Measurements from ENCODE around the gene ZDHHC4. TPM values are rescaled to one million over a fixed set of nuclear protein-coding genes. Genes with fewer than 3 reads are reported as not detected.

Gene ZDHHC4
- polyA plus RNA-seq, 1 of the 3 experiments (the other 2 are of a cell fraction): 169 TPM

DNA sequence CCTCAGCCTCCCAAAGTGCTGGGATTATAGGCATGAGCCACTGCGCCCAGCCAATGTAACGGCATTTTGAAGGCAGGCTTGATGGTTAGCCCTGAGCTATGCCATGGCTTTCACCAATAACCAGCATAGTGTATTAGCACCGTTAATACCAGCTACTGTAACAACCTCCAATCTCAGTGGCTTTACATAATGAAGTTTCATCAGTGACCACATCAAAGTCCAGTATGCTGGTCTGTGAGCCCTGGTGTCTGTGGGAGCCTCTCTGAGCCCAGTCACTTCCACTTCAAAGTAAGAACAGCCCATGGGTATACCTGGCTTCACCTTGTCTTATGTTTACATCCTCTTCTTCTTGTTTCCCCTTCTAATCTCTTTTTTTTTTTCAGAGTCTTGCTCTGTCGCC lies 11.6 kb upstream of the ZDHHC4 start:
- TF ChIP-seq EP300 (IDR thresholded peaks at IDR 0.05; ENCODE audit: borderline replicate concordance in 1 of 2, low read depth in 1 of 2, low read length in 1 of 2) (no peak), FOSL2 (IDR thresholded peaks at IDR 0.05; ENCODE audit: borderline replicate concordance, low read depth) (no peak), RXRA (IDR thresholded peaks at IDR 0.05; ENCODE audit: borderline replicate concordance, low read depth) (no peak), NRF1 (IDR thresholded peaks at IDR 0.05; ENCODE audit: low read depth, low read length) (no peak), YY1 (IDR thresholded peaks at IDR 0.05; ENCODE audit: low read depth) (no peak), MEF2A (IDR thresholded peaks at IDR 0.05; ENCODE audit: borderline replicate concordance, low read depth) (no peak), RAD21 (IDR thresholded peaks at IDR 0.05; ENCODE audit: low read length) (no peak), SMC3 (IDR thresholded peaks at IDR 0.05; ENCODE audit: low read depth, low read length) (no peak), FOXJ3 (CRISPR knock-in tag; IDR thresholded peaks at IDR 0.05) (no peak), EZH2phosphoT487 (IDR thresholded peaks at IDR 0.05; ENCODE audit: borderline replicate concordance, low read depth) (no peak), POLR2AphosphoS5 (IDR thresholded peaks at IDR 0.05; ENCODE audit: low read depth, low read length) (no peak), RCOR1 (IDR thresholded peaks at IDR 0.05; ENCODE audit: low read length) (no peak), MXI1 (IDR thresholded peaks at IDR 0.05; ENCODE audit: low read depth, low read length) (no peak), TAF1 (IDR thresholded peaks at IDR 0.05; ENCODE audit: borderline replicate concordance, low read depth, low read length) (no peak)
- TF ChIP-seq, protein P1, sequence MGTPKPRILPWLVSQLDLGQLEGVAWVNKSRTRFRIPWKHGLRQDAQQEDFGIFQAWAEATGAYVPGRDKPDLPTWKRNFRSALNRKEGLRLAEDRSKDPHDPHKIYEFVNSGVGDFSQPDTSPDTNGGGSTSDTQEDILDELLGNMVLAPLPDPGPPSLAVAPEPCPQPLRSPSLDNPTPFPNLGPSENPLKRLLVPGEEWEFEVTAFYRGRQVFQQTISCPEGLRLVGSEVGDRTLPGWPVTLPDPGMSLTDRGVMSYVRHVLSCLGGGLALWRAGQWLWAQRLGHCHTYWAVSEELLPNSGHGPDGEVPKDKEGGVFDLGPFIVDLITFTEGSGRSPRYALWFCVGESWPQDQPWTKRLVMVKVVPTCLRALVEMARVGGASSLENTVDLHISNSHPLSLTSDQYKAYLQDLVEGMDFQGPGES (IDR thresholded peaks at IDR 0.05; ENCODE audit: low read depth, low read length): no peak
- TF ChIP-seq, protein P2, sequence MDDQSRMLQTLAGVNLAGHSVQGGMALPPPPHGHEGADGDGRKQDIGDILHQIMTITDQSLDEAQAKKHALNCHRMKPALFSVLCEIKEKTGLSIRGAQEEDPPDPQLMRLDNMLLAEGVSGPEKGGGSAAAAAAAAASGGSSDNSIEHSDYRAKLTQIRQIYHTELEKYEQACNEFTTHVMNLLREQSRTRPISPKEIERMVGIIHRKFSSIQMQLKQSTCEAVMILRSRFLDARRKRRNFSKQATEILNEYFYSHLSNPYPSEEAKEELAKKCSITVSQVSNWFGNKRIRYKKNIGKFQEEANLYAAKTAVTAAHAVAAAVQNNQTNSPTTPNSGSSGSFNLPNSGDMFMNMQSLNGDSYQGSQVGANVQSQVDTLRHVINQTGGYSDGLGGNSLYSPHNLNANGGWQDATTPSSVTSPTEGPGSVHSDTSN (IDR thresholded peaks at IDR 0.05): no peak
- TF ChIP-seq, protein P3, sequence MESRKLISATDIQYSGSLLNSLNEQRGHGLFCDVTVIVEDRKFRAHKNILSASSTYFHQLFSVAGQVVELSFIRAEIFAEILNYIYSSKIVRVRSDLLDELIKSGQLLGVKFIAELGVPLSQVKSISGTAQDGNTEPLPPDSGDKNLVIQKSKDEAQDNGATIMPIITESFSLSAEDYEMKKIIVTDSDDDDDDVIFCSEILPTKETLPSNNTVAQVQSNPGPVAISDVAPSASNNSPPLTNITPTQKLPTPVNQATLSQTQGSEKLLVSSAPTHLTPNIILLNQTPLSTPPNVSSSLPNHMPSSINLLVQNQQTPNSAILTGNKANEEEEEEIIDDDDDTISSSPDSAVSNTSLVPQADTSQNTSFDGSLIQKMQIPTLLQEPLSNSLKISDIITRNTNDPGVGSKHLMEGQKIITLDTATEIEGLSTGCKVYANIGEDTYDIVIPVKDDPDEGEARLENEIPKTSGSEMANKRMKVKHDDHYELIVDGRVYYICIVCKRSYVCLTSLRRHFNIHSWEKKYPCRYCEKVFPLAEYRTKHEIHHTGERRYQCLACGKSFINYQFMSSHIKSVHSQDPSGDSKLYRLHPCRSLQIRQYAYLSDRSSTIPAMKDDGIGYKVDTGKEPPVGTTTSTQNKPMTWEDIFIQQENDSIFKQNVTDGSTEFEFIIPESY (IDR thresholded peaks at IDR 0.05; ENCODE audit: borderline replicate concordance, low read depth): no peak
- TF ChIP-seq, protein P4, sequence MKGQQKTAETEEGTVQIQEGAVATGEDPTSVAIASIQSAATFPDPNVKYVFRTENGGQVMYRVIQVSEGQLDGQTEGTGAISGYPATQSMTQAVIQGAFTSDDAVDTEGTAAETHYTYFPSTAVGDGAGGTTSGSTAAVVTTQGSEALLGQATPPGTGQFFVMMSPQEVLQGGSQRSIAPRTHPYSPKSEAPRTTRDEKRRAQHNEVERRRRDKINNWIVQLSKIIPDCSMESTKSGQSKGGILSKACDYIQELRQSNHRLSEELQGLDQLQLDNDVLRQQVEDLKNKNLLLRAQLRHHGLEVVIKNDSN (IDR thresholded peaks at IDR 0.05; ENCODE audit: borderline replicate concordance, low read depth): no peak
- TF ChIP-seq, protein P5, sequence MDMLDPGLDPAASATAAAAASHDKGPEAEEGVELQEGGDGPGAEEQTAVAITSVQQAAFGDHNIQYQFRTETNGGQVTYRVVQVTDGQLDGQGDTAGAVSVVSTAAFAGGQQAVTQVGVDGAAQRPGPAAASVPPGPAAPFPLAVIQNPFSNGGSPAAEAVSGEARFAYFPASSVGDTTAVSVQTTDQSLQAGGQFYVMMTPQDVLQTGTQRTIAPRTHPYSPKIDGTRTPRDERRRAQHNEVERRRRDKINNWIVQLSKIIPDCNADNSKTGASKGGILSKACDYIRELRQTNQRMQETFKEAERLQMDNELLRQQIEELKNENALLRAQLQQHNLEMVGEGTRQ (IDR thresholded peaks at IDR 0.05; ENCODE audit: borderline replicate concordance, low read depth, low read length): no peak
- TF ChIP-seq, protein P6, sequence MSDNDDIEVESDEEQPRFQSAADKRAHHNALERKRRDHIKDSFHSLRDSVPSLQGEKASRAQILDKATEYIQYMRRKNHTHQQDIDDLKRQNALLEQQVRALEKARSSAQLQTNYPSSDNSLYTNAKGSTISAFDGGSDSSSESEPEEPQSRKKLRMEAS (IDR thresholded peaks at IDR 0.05; ENCODE audit: low read depth): no peak
- WGBS (ENCODE audit: low lambda C conversion rate): 43% methylated on average over 4 of the region's 4 CpGs
- Histone ChIP-seq H3K9me2 (no peaks in the 10 kb centered on the region), H3K4me1 (ENCODE audit: control insufficient read depth in 1 of 2, insufficient read depth in 2 of 2, low read depth in 1 of 2, low read length in 1 of 2) (no peaks in the 10 kb centered on the region), H3K9me3 (no peaks in the 10 kb centered on the region), H3K4me3 (ENCODE audit: low read depth in 2 of 2, low read length in 1 of 2) (no peak overlapping the region), H3F3A (replicated peaks; ENCODE audit: insufficient read depth) (no peaks in the 10 kb centered on the region), H2AFZ (ENCODE audit: low read depth) (no peak overlapping the region), H3K79me2 (ENCODE audit: insufficient read depth) (no peaks in the 10 kb centered on the region), H3K4me2 (no peak overlapping the region), H4K20me1 (ENCODE audit: insufficient read depth) (no peaks in the 10 kb centered on the region), H3K27me3 (ENCODE audit: insufficient read depth) (peaks cover 21% of the 10 kb centered on the region; the same call in 1 of the 2 replicates), H3K9ac (no peak overlapping the region), H3K27ac (ENCODE audit: low read depth in 2 of 2, low read length in 1 of 2) (no peak overlapping the region), H3K36me3 (replicated peaks in 1 of 2; ENCODE audit: control insufficient read depth in 1 of 2, insufficient read depth in 2 of 2, low read length in 1 of 2) (no peaks in the 10 kb centered on the region)
- POLR2A ChIA-PET: no interaction called here
- DNase-seq: no peak
- CTCF ChIA-PET: interaction anchor here (1.0 to 2.2 kb wide), 3 partner anchors 9 to 49 kb away, joined by 3 to 6 read pairs (median 5); partner anchors contain the start of gene INTS15
